ENCODE measurements around the gene RBBP8. TPM values are rescaled to one million over a fixed set of nuclear protein-coding genes. Genes with fewer than 3 reads are reported as not detected.
"Not testable (repeated sequence)": the region's sequence is repeated elsewhere in the genome, so short reads cannot be mapped to it uniquely, and the experiment has no call there.

The RBBP8 gene
- total RNA-seq: 10 to 100 TPM in 8 of 9 donors, 1 to 10 TPM in 1; 8.0 to 27.6 (median 14.9) TPM
- 10 to 100 TPM; 11.6 to 34.7 (median 31.6) TPM for polyA plus RNA-seq
- long read RNA-seq, donor 1, partial matches to known transcripts: 0 of 1 reads
- long read RNA-seq, donor 1, other reads (novel, unspliced or antisense): 0 of 1 reads
- long read RNA-seq, donor 2: 0 reads
- long read RNA-seq, donor 3, partial matches to known transcripts: 0 of 1 reads
- long read RNA-seq, donor 3, other reads (novel, unspliced or antisense): 0 of 1 reads
- long read RNA-seq, donor 4, partial matches to known transcripts: 8 of 9 reads
- long read RNA-seq, donor 4, other reads (novel, unspliced or antisense): 1 of 9 reads
- long read RNA-seq, donor 5, partial matches to known transcripts: 2 of 2 reads
- long read RNA-seq, donor 5, other reads (novel, unspliced or antisense): 0 of 2 reads
- long read RNA-seq, donor 6, partial matches to known transcripts: 2 of 3 reads
- long read RNA-seq, donor 6, other reads (novel, unspliced or antisense): 1 of 3 reads
- long read RNA-seq, donor 7, partial matches to known transcripts: 0 of 1 reads
- long read RNA-seq, donor 7, other reads (novel, unspliced or antisense): 0 of 1 reads
- long read RNA-seq, donor 8, partial matches to known transcripts: 5 of 8 reads
- long read RNA-seq, donor 8, other reads (novel, unspliced or antisense): 0 of 8 reads
- long read RNA-seq, donor 9: 0 reads
- long read RNA-seq, donor 10, partial matches to known transcripts: 0 of 1 reads
- long read RNA-seq, donor 10, other reads (novel, unspliced or antisense): 0 of 1 reads

GRCh38 chr18:22933206-22933965 is at the start of gene RBBP8:
RBBP8 (plus strand) TSS chr18:22933328; CDS start chr18:22936852, 3,524 bp downstream.
- intact Hi-C loops (cut with DNase I): loop anchor here (5.0 to 10.0 kb wide), 2 partner anchors 49 to 51 kb away; no protein-coding TSS in a partner anchor
- peak within 1 kb of the TSS; percentile 73 to 99 (median 96) for H3K27ac ChIP-seq
- H3K9me3 ChIP-seq (replicated peaks in 1 of 3): no peaks in the 10 kb centered on the region
- H3K36me3 ChIP-seq (replicated peaks in 1 of 2): no peaks in the 10 kb centered on the region
- peak within 1 kb of the TSS; percentile 73 to 86 (median 82) for H3K4me3 ChIP-seq
- TF ChIP-seq POLR2A (IDR thresholded peaks at IDR 0.05) (peak; percentile 54 to 88), CTCF (IDR thresholded peaks at IDR 0.05) (no peak)
- peaks cover 0 to 7% of the 10 kb centered on the region in 2 donors for H3K4me1 ChIP-seq (replicated peaks in 1 of 2)
- DNase-seq: peak; percentile 76 to 89 (median 82)
- 0% methylated on average over 9 to 82 of the region's 82 CpGs for WGBS, 4 donors
- H3K27me3 ChIP-seq: no peaks in the 10 kb centered on the region

GRCh38 chr18:22883827-22884226 is 49.3 kb upstream of the RBBP8 start:
- no peaks in the 10 kb centered on the region for H3K27me3 ChIP-seq
- no peak for TF ChIP-seq POLR2A (IDR thresholded peaks at IDR 0.05)
- no peak for TF ChIP-seq CTCF (IDR thresholded peaks at IDR 0.05)
- no peak overlapping the region for H3K27ac ChIP-seq
- no peak for DNase-seq
- no peaks in the 10 kb centered on the region for H3K4me1 ChIP-seq (replicated peaks in 1 of 2)
- no peaks in the 10 kb centered on the region for H3K36me3 ChIP-seq (replicated peaks in 1 of 2)
- intact Hi-C loops (cut with DNase I): no loop called here
- no peaks in the 10 kb centered on the region for H3K9me3 ChIP-seq (replicated peaks in 1 of 3)
- whole genome bisulfite sequencing, 4 donors: 83 to 100% (median 90%) methylated on average over 1 of the region's 1 CpG
- H3K4me3 ChIP-seq: no peak overlapping the region

- H3K27me3 ChIP-seq; intact Hi-C loops (cut with DNase I); H3K9me3 ChIP-seq (replicated peaks in 1 of 3); H3K4me1 ChIP-seq (replicated peaks in 1 of 2); H3K36me3 ChIP-seq (replicated peaks in 1 of 2); DNase-seq; H3K4me3 ChIP-seq; H3K27ac ChIP-seq: not testable (repeated sequence)
- 90 to 100% (median 93%) methylated on average over 3 to 11 of the region's 11 CpGs for WGBS, 4 donors
These were observed 47.4 kb upstream of the RBBP8 start for GRCh38 chr18:22885694-22886093.

- no peaks in the 10 kb centered on the region for H3K4me1 ChIP-seq (replicated peaks in 1 of 2)
- no peak overlapping the region for H3K4me3 ChIP-seq
- intact Hi-C loops (cut with DNase I): no loop called here
- no peaks in the 10 kb centered on the region for H3K36me3 ChIP-seq (replicated peaks in 1 of 2)
- no peaks in the 10 kb centered on the region for H3K9me3 ChIP-seq (replicated peaks in 1 of 3)
- TF ChIP-seq CTCF (IDR thresholded peaks at IDR 0.05) (no peak), POLR2A (IDR thresholded peaks at IDR 0.05) (no peak)
- DNase-seq: no peak
- no peaks in the 10 kb centered on the region for H3K27me3 ChIP-seq
- no peak overlapping the region for H3K27ac ChIP-seq
These were observed 33.7 kb upstream of the RBBP8 start for GRCh38 chr18:22899421-22899820.

Data from adrenal gland (tissue), 19 donors.